OCI-LY3 (cell line): ENCODE data around the gene SNX25.

Source experiments
- CTCF ChIP-seq: fragments of 200-600, 300-600 bp; sonication (generic); IDR thresholded peaks from 2 replicates; pipeline ENCODE4 v1.5.1; 2014; ENCODE audit warnings: antibody characterized with exemption, low read length, low read depth
- EZH2phosphoT487 ChIP-seq: fragments of 200-600 bp; shearing (Covaris generic); IDR thresholded peaks from 2 replicates; pipeline ENCODE4 v1.6.1; 2018; ENCODE audit warnings: antibody characterized with exemption, mixed run types, low read depth

- TF ChIP-seq CTCF (no peak), EZH2phosphoT487 (no peak)
These were observed 143.3 kb downstream of the SNX25 start for GRCh38 chr4:185352741-185353140.
